ENCODE data around the gene ATP9A. TPM values are rescaled to one million over a fixed set of nuclear protein-coding genes. Genes with fewer than 3 reads are reported as not detected.

Gene ATP9A
- total and polyA plus RNA-seq, 10 of the 15 experiments (the other 5 are each of a cell fraction or from before 2014, with no cell fraction given) = 0.03 to 0.81 (median 0.14) TPM

DNA sequence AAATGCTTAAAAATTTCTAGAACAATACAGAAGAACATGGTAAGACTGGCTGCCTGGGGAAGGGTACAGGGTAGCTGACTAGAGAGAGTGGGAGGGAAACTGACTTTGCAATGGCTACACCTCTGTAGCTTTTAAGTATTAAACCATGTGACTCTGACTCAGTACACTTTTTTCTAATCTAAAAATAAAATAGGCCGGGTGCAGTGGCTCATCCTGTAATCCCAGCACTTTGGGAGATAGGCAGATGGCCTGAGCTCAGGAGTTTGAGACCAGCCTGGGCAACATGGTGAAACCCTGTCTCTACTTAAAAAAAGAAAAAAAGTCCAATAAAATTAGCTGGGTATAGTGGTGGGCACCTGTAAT, 18.5 kb downstream of the ATP9A start (continued):
- no peak for TF ChIP-seq MEF2B (IDR thresholded peaks at IDR 0.05; ENCODE audit: partially characterized antibody, poor library complexity, severe bottlenecking)
- no peak for TF ChIP-seq ATF2 (IDR thresholded peaks at IDR 0.05; ENCODE audit: low read length)
- no peak for TF ChIP-seq IKZF2 (IDR thresholded peaks at IDR 0.05)
- TF ChIP-seq ETV6 (conservative IDR thresholded peaks at IDR 0.05 in 1 of 2, IDR thresholded peaks at IDR 0.05 in 1 of 2; ENCODE audit: borderline replicate concordance in 1 of 2, low read depth in 1 of 2) = no peak
- TF ChIP-seq RAD51 (IDR thresholded peaks at IDR 0.05) = no peak
- TF ChIP-seq, protein P1, sequence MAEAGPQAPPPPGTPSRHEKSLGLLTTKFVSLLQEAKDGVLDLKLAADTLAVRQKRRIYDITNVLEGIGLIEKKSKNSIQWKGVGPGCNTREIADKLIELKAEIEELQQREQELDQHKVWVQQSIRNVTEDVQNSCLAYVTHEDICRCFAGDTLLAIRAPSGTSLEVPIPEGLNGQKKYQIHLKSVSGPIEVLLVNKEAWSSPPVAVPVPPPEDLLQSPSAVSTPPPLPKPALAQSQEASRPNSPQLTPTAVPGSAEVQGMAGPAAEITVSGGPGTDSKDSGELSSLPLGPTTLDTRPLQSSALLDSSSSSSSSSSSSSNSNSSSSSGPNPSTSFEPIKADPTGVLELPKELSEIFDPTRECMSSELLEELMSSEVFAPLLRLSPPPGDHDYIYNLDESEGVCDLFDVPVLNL (IDR thresholded peaks at IDR 0.05; ENCODE audit: low read depth, low read length) = no peak
- TF ChIP-seq STAT3 (IDR thresholded peaks at IDR 0.05; ENCODE audit: low read depth, low read length) = no peak
- TF ChIP-seq USF2 (IDR thresholded peaks at IDR 0.05; ENCODE audit: borderline replicate concordance, low read depth, low read length) = no peak

- no peaks in the 10 kb centered on the region for H3K79me2 ChIP-seq (ENCODE audit: control insufficient read depth, insufficient read depth, low read length)
- no peak for ATAC-seq
- BruUV-seq (replicated peaks) = no TSS peak
- ChIA-PET POLR2A (no interaction called here), SMC1A (ENCODE audit: uncharacterized antibody, unreplicated experiment) (no interaction called here), CTCF (no interaction called here), RAD21 (ENCODE audit: unreplicated experiment) (no interaction called here)
- intact Hi-C loops (cut with micrococcal nuclease; ENCODE audit: unreplicated experiment) = no loop called here
- WGBS (ENCODE audit: insufficient coverage, insufficient replicate concordance, low lambda C conversion rate, missing lambda C conversion rate) = 18% methylated on average over 7 of the region's 7 CpGs
- H3K4me2 ChIP-seq (ENCODE audit: control insufficient read depth, insufficient read depth) = no peak overlapping the region
- no peak for FAIRE-seq
- no peak overlapping the region for H2AFZ ChIP-seq (ENCODE audit: control insufficient read depth, low read depth, low read length)
- H3K36me3 ChIP-seq (ENCODE audit: control insufficient read depth in 2 of 2, insufficient read depth in 2 of 2, low read length in 1 of 2) = no peaks in the 10 kb centered on the region
- in situ Hi-C loops (cut with MboI) = no loop called here
- no peak overlapping the region for H3K27ac ChIP-seq (ENCODE audit: control insufficient read depth, insufficient read depth)
- H3K9ac ChIP-seq (ENCODE audit: control insufficient read depth, insufficient read depth, low read length) = no peak overlapping the region
- no peak overlapping the region for H3K4me3 ChIP-seq
- TF ChIP-seq POLR2AphosphoS2 (IDR thresholded peaks at IDR 0.05; ENCODE audit: low read depth, low read length) = no peak
- TF ChIP-seq BACH1 (IDR thresholded peaks at IDR 0.05; ENCODE audit: borderline replicate concordance) = no peak
- no peak for TF ChIP-seq NFXL1 (IDR thresholded peaks at IDR 0.05; ENCODE audit: borderline replicate concordance)
- no peak for TF ChIP-seq ZNF24 (IDR thresholded peaks at IDR 0.05)
- TF ChIP-seq BHLHE40 (IDR thresholded peaks at IDR 0.05; ENCODE audit: borderline replicate concordance in 1 of 2, low read depth in 2 of 2, low read length in 1 of 2) = no peak
- TF ChIP-seq MYB (IDR thresholded peaks at IDR 0.05; ENCODE audit: borderline replicate concordance, low read depth, low read length) = no peak
- TF ChIP-seq, protein P2, sequence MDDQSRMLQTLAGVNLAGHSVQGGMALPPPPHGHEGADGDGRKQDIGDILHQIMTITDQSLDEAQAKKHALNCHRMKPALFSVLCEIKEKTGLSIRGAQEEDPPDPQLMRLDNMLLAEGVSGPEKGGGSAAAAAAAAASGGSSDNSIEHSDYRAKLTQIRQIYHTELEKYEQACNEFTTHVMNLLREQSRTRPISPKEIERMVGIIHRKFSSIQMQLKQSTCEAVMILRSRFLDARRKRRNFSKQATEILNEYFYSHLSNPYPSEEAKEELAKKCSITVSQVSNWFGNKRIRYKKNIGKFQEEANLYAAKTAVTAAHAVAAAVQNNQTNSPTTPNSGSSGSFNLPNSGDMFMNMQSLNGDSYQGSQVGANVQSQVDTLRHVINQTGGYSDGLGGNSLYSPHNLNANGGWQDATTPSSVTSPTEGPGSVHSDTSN (IDR thresholded peaks at IDR 0.05; ENCODE audit: insufficient replicate concordance, low read depth, low read length) = no peak
- no peak for TF ChIP-seq CHD4 (IDR thresholded peaks at IDR 0.05)
- no peak for TF ChIP-seq RB1 (IDR thresholded peaks at IDR 0.05; ENCODE audit: borderline replicate concordance)
- TF ChIP-seq MYC (IDR thresholded peaks at IDR 0.05; ENCODE audit: insufficient read depth, insufficient read length, insufficient replicate concordance, low read length, severe bottlenecking) = no peak
- TF ChIP-seq STAT3 (IDR thresholded peaks at IDR 0.05; ENCODE audit: low read depth, low read length) = no peak
- no peaks in the 10 kb centered on the region for H3K27me3 ChIP-seq (replicated peaks in 1 of 2; ENCODE audit: control insufficient read depth in 2 of 2, insufficient read depth in 2 of 2, low read length in 1 of 2)
- H4K20me1 ChIP-seq (ENCODE audit: control insufficient read depth, insufficient read depth) = no peaks in the 10 kb centered on the region
- no peaks in the 10 kb centered on the region for H3K9me3 ChIP-seq (replicated peaks; ENCODE audit: control insufficient read depth, insufficient read depth, low read length)
- DNase-seq (ENCODE audit: low read depth, low spot score) = no peak
- H3K4me1 ChIP-seq (ENCODE audit: control insufficient read depth, insufficient read depth, low read length) = no peaks in the 10 kb centered on the region
Measured at GRCh38 chr20:51747182-51747911, 20.8 kb downstream of the ATP9A start.

Data from GM12878 (cell line).